Smooth muscle cell (in vitro differentiated cells): ENCODE measurements around the gene EXOC4. TPM values are rescaled to one million over a fixed set of nuclear protein-coding genes. Genes with fewer than 3 reads are reported as not detected.
"Not testable (repeated sequence)": the region's sequence is repeated elsewhere in the genome, so short reads cannot be mapped to it uniquely, and the experiment has no call there.

Source experiments
- DNase-seq: peaks from one replicate; lab custom pipeline; 2025; ENCODE audit not compliant: unreplicated experiment; lab: John Stamatoyannopoulos, UW
- H2AFZ ChIP-seq: fragments of 200-600 bp; sonication (generic); 2 replicates; pipeline ENCODE4 v1.6.0; 2016; ENCODE audit warnings: antibody characterized with exemption, low read depth, mild to moderate bottlenecking
- H3F3A ChIP-seq: fragments of 200-600 bp; sonication (generic); 2 replicates; pipeline ENCODE4 v1.6.0; 2017; ENCODE audit warnings: antibody characterized with exemption, low read depth
- H3K27ac ChIP-seq: fragments of 200-600 bp; sonication (generic); 2 replicates; pipeline ENCODE4 v1.5.1; 2016; ENCODE audit warnings: low read depth, mild to moderate bottlenecking
- H3K27me3 ChIP-seq: fragments of 200-600 bp; sonication (generic); 2 replicates; pipeline ENCODE4 v1.6.1; 2016; ENCODE audit warnings: low read depth, mild to moderate bottlenecking
- H3K36me3 ChIP-seq: fragments of 200-600 bp; sonication (generic); 2 replicates; pipeline ENCODE4 v1.5.1; 2016; ENCODE audit warnings: low read depth
- H3K4me1 ChIP-seq: fragments of 200-600 bp; sonication (generic); 2 replicates; pipeline ENCODE4 v1.5.1; 2016; ENCODE audit warnings: low read depth
- H3K4me2 ChIP-seq: fragments of 200-600 bp; sonication (generic); 2 replicates; pipeline ENCODE4 v1.6.0; 2016; ENCODE audit warnings: mild to moderate bottlenecking
- H3K4me3 ChIP-seq: fragments of 200-600 bp; sonication (generic); 2 replicates; pipeline ENCODE4 v1.5.1; 2016; ENCODE audit warnings: mild to moderate bottlenecking
- H3K79me2 ChIP-seq: fragments of 200-600 bp; sonication (generic); 2 replicates; pipeline ENCODE4 v1.6.0; 2016; ENCODE audit warnings: low read depth, mild to moderate bottlenecking
- H3K9ac ChIP-seq: fragments of 200-600 bp; sonication (generic); 2 replicates; pipeline ENCODE4 v1.6.0; 2016; ENCODE audit warnings: low read depth
- H3K9me3 ChIP-seq: fragments of 200-600 bp; sonication (generic); replicated peaks from 2 replicates; pipeline ENCODE4 v1.5.1; 2016; ENCODE audit warnings: low read depth
- H4K20me1 ChIP-seq: fragments of 200-600 bp; sonication (generic); 2 replicates; pipeline ENCODE4 v1.6.0; 2016; ENCODE audit warnings: low read depth
- CTCF ChIP-seq: fragments of 200-600 bp; sonication (generic); IDR thresholded peaks from 2 replicates; pipeline ENCODE4 v1.5.1; 2017; ENCODE audit warnings: borderline replicate concordance, mild to moderate bottlenecking, antibody characterized with exemption; ENCODE audit not compliant: insufficient read depth, poor library complexity, severe bottlenecking
- WGBS: methylation state at CpG from one replicate; pipeline ENCODE4 v1.1.7; 2016; ENCODE audit warnings: low lambda C conversion rate; 5-methylcytosine and 5-hydroxymethylcytosine counted together
- polyA plus RNA-seq: library from polyadenylated mRNA; unstranded; fragments of >200 nt; fragmentation: Nextera tagmentation; extraction: Ambion mirVana; gene quantifications from 2 replicates; pipeline ENCODE4 v1.2.1, GENCODE V29; 2016
- total RNA-seq: library from RNA; depleted of rRNA; stranded (reverse); fragments of >200 nt; gene quantifications from 2 replicates; pipeline ENCODE4 v1.2.3, GENCODE V29; 2014

The EXOC4 gene
- total and polyA plus RNA-seq, 2 experiments from 2014 or later = 21.5 to 47.1 TPM

GRCh38 chr7:133273227-133273626 lies 20.3 kb downstream of the EXOC4 start:
- Histone ChIP-seq H3K36me3 (peaks cover 4% of the 10 kb centered on the region), H3K9me3 (no peaks in the 10 kb centered on the region), H2AFZ (no peak overlapping the region), H3K4me2 (no peak overlapping the region), H3K9ac (no peak overlapping the region), H3K27ac (no peak overlapping the region), H3K4me3 (no peak overlapping the region), H4K20me1 (peaks cover 59% of the 10 kb centered on the region), H3F3A (no peaks in the 10 kb centered on the region), H3K4me1 (no peaks in the 10 kb centered on the region), H3K27me3 (no peaks in the 10 kb centered on the region), H3K79me2 (peaks cover 30% of the 10 kb centered on the region)
- DNase-seq = no peak
- TF ChIP-seq CTCF = no peak
- 89% methylated on average over 3 of the region's 3 CpGs for WGBS

- no peak overlapping the region for H2AFZ ChIP-seq
- TF ChIP-seq CTCF = no peak
- no peak overlapping the region for H3K9ac ChIP-seq
- peaks cover 48% of the 10 kb centered on the region for H4K20me1 ChIP-seq
- H3F3A ChIP-seq = no peaks in the 10 kb centered on the region
- no peaks in the 10 kb centered on the region for H3K4me1 ChIP-seq
- no peaks in the 10 kb centered on the region for H3K27me3 ChIP-seq
- 100% methylated on average over 1 of the region's 1 CpG for WGBS
- no peak overlapping the region for H3K4me2 ChIP-seq
- H3K4me3 ChIP-seq = no peak overlapping the region
- no peak for DNase-seq
- H3K9me3 ChIP-seq = no peaks in the 10 kb centered on the region
- H3K27ac ChIP-seq = no peak overlapping the region
- peaks cover 4% of the 10 kb centered on the region for H3K36me3 ChIP-seq
- H3K79me2 ChIP-seq = peaks cover 21% of the 10 kb centered on the region
Measured at GRCh38 chr7:133274265-133274664, 21.4 kb downstream of the EXOC4 start.

- no peak for DNase-seq
- Histone ChIP-seq H3K27me3 (no peaks in the 10 kb centered on the region), H3K4me2 (no peak overlapping the region), H4K20me1 (peaks cover 42% of the 10 kb centered on the region), H3F3A (no peaks in the 10 kb centered on the region), H2AFZ (no peak overlapping the region), H3K79me2 (peaks cover 13% of the 10 kb centered on the region), H3K9ac (no peak overlapping the region), H3K27ac (no peak overlapping the region), H3K9me3 (no peaks in the 10 kb centered on the region), H3K4me1 (no peaks in the 10 kb centered on the region), H3K36me3 (peaks cover 4% of the 10 kb centered on the region), H3K4me3 (no peak overlapping the region)
- no peak for TF ChIP-seq CTCF
- WGBS = 99% methylated on average over 8 of the region's 8 CpGs
Measured at GRCh38 chr7:133275008-133275407, 22.1 kb downstream of the EXOC4 start.

- Histone ChIP-seq H2AFZ (no peak overlapping the region), H4K20me1 (peaks cover 40% of the 10 kb centered on the region), H3K4me2 (no peak overlapping the region), H3F3A (no peaks in the 10 kb centered on the region), H3K27ac (no peak overlapping the region), H3K4me1 (no peaks in the 10 kb centered on the region), H3K9ac (no peak overlapping the region), H3K9me3 (no peaks in the 10 kb centered on the region), H3K27me3 (no peaks in the 10 kb centered on the region), H3K36me3 (peaks cover 4% of the 10 kb centered on the region), H3K79me2 (peaks cover 10% of the 10 kb centered on the region), H3K4me3 (no peak overlapping the region)
- TF ChIP-seq CTCF = no peak
- DNase-seq = no peak
- WGBS = 94% methylated on average over 3 of the region's 3 CpGs
Measured at GRCh38 chr7:133275446-133276095, 22.7 kb downstream of the EXOC4 start.

- not testable (repeated sequence) for DNase-seq, H3K9me3 ChIP-seq, H3K36me3 ChIP-seq, H3K79me2 ChIP-seq, H3K27me3 ChIP-seq, H2AFZ ChIP-seq, H3K4me2 ChIP-seq, H3F3A ChIP-seq, H3K27ac ChIP-seq, H3K9ac ChIP-seq, H3K4me3 ChIP-seq, H3K4me1 ChIP-seq
- WGBS = 99% methylated on average over 3 of the region's 3 CpGs
- H4K20me1 ChIP-seq = peaks cover 14% of the 10 kb centered on the region
Measured at GRCh38 chr7:133278975-133279374, 26.1 kb downstream of the EXOC4 start.
